ENCODE results near the gene EDAR.

EDAR gene

DNA sequence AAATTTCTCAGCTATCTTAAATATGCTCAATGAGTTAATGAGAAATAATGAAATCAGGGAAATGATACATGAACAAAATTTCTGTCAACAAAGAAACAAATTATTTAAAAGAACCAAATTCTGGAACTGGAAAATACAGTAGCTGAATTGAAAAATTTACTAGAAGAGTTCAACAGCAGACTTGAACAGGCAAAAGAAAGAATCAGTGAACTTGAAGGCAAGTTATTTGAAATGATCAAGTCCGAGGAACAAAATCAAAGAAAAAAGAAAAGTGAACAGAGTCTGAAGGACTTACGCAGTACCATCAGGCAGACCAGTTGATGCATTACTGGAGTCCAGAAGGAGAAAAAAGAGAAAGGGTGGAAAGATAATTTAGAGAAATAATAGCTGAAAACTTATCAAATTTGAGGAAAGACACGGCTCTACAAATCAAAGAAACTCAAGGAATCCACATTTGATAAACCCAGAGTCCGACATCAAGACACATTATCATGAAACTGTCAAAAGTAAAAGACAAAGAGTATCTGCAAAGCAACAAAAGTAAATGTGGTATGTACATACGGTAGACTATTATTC, 118.9 kb downstream of the EDAR start:
- no peaks in the 10 kb centered on the region for H3K27me3 ChIP-seq (ENCODE audit: control insufficient read depth, insufficient read depth, low read length)
- H3K79me2 ChIP-seq, result no peaks in the 10 kb centered on the region
- H3K9ac ChIP-seq, result no peak overlapping the region
- no peaks in the 10 kb centered on the region for H3K9me3 ChIP-seq (ENCODE audit: control insufficient read depth, low read length)
- no peaks in the 10 kb centered on the region for H3K36me3 ChIP-seq (ENCODE audit: control insufficient read depth, insufficient read depth, low read length)
- no peak overlapping the region for H3K4me2 ChIP-seq (ENCODE audit: low read length)
- no peak overlapping the region for H3K4me3 ChIP-seq (ENCODE audit: low read depth, low read length)
- H2AFZ ChIP-seq, result no peak overlapping the region
- H3K27ac ChIP-seq, result no peak overlapping the region
- H3K4me1 ChIP-seq, result no peaks in the 10 kb centered on the region
- TF ChIP-seq CTCF (IDR thresholded peaks at IDR 0.05), result no peak

GRCh38 chr2:108869542-108869941, 119.5 kb downstream of the EDAR start:
- H3K9me3 ChIP-seq (ENCODE audit: control insufficient read depth, low read length), result no peaks in the 10 kb centered on the region
- H2AFZ ChIP-seq, result no peak overlapping the region
- no peak overlapping the region for H3K4me2 ChIP-seq (ENCODE audit: low read length)
- TF ChIP-seq CTCF (IDR thresholded peaks at IDR 0.05), result no peak
- no peak overlapping the region for H3K4me3 ChIP-seq (ENCODE audit: low read depth, low read length)
- no peaks in the 10 kb centered on the region for H3K36me3 ChIP-seq (ENCODE audit: control insufficient read depth, insufficient read depth, low read length)
- H3K4me1 ChIP-seq, result no peaks in the 10 kb centered on the region
- no peak overlapping the region for H3K9ac ChIP-seq
- no peaks in the 10 kb centered on the region for H3K79me2 ChIP-seq
- H3K27ac ChIP-seq, result no peak overlapping the region
- H3K27me3 ChIP-seq (ENCODE audit: control insufficient read depth, insufficient read depth, low read length), result no peaks in the 10 kb centered on the region

DNA sequence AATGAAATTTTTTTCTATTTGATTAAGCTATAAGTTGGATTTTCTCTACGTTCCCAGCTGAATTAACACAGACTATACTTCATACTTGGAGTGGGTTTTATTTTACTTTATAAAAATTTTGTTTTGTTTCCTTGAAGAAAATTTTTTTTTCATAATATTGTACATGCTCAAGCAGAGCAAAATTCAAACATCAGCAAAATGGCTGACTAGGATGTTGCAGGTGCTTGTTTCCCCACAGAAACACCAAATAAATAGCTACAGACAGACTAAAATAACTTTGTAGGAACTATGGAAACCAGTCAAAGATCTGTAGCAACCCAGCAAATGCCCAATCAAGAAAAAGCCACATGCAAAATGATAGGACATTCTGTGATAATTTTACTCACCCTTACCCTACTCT, 120.1 kb downstream of the EDAR start:
- Histone ChIP-seq H3K27ac (no peak overlapping the region), H3K4me1 (no peaks in the 10 kb centered on the region), H3K27me3 (ENCODE audit: control insufficient read depth, insufficient read depth, low read length) (no peaks in the 10 kb centered on the region), H3K4me3 (ENCODE audit: low read depth, low read length) (no peak overlapping the region), H3K36me3 (ENCODE audit: control insufficient read depth, insufficient read depth, low read length) (no peaks in the 10 kb centered on the region), H3K9me3 (ENCODE audit: control insufficient read depth, low read length) (no peaks in the 10 kb centered on the region), H3K9ac (no peak overlapping the region), H3K4me2 (ENCODE audit: low read length) (no peak overlapping the region), H3K79me2 (no peaks in the 10 kb centered on the region), H2AFZ (no peak overlapping the region)
- TF ChIP-seq CTCF (IDR thresholded peaks at IDR 0.05), result no peak

DNA sequence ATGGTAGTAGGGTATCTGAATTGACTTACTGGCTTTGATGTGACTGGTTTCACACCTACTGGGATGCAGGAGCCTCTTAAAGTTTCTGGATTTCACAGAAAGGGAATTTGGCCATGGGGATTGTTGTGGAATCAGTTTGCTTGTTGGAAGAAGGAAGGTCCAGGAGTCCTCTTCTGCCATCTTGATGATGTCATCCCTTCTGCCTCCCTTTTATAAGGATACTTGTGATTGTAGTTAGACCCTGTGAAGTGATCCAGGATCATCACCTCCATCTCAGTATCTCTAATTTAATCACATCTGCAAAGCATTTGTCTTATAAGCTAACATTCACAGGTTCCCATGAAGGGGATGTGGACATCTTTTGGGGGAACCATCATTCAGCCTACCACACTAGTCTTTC, 123.0 kb downstream of the EDAR start:
- Histone ChIP-seq H3K27me3 (ENCODE audit: control insufficient read depth, insufficient read depth, low read length) (no peaks in the 10 kb centered on the region), H2AFZ (no peak overlapping the region), H3K9me3 (ENCODE audit: control insufficient read depth, low read length) (no peaks in the 10 kb centered on the region), H3K9ac (no peak overlapping the region), H3K27ac (no peak overlapping the region), H3K4me2 (ENCODE audit: low read length) (no peak overlapping the region), H3K79me2 (no peaks in the 10 kb centered on the region), H3K36me3 (ENCODE audit: control insufficient read depth, insufficient read depth, low read length) (no peaks in the 10 kb centered on the region), H3K4me1 (no peaks in the 10 kb centered on the region), H3K4me3 (ENCODE audit: low read depth, low read length) (no peak overlapping the region)
- TF ChIP-seq CTCF (IDR thresholded peaks at IDR 0.05), result no peak

DNA sequence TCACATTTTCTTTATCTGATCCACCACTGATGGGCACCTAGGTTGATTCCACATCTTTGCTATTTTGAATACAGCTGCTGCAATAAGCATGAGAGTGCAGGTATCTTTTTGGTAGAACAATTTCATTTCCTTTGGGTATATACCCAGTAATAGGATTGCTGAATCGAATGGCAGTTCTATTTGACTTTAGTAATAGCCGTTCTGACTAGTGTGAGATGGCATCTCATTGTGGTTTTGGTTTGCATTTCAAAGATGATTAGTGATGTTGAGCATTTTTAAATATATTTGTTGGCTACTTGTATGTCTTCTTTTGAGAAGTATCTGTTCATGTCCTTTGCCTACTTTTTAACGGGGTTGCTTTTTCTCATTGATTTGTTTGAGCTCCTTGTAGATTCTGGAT, 130.1 kb downstream of the EDAR start:
- Histone ChIP-seq H3K36me3 (ENCODE audit: control insufficient read depth, insufficient read depth, low read length) (no peaks in the 10 kb centered on the region), H3K9me3 (ENCODE audit: control insufficient read depth, low read length) (no peaks in the 10 kb centered on the region), H3K4me1 (no peaks in the 10 kb centered on the region)

More for the DNA sequence above, 130.1 kb downstream of the EDAR start:
- no peaks in the 10 kb centered on the region for H3K27me3 ChIP-seq (ENCODE audit: control insufficient read depth, insufficient read depth, low read length)
- no peaks in the 10 kb centered on the region for H3K79me2 ChIP-seq
- no peak overlapping the region for H3K4me3 ChIP-seq (ENCODE audit: low read depth, low read length)
- H3K27ac ChIP-seq, result no peak overlapping the region
- TF ChIP-seq CTCF (IDR thresholded peaks at IDR 0.05), result no peak
- no peak overlapping the region for H3K9ac ChIP-seq
- H3K4me2 ChIP-seq (ENCODE audit: low read length), result no peak overlapping the region
- no peak overlapping the region for H2AFZ ChIP-seq

Data from parathyroid adenoma (tissue), 2 donors.